Body of pancreas (tissue), 4 donors: ENCODE measurements around the gene ZFHX3. TPM values are rescaled to one million over a fixed set of nuclear protein-coding genes. Genes with fewer than 3 reads are reported as not detected.

Experiments used
- ATAC-seq: fragments of 150-250 bp; one replicate; pipeline ENCODE4 v1.9.1; 2016
- DNase-seq, 4 donors: peaks; one replicate each; pipeline ENCODE4 v3.0.0-alpha.2; 2019
- H3K27ac ChIP-seq, 4 donors: fragments of 200-600 bp; sonication (generic); 1 replicate in 3 of 4; 2 replicates in 1 of 4; pipeline versions ENCODE4 v1.5.1 to v1.6.1; 2016 to 2019; ENCODE audit warnings: mild to moderate bottlenecking in 1 of 4, mixed read lengths in 1 of 4, moderate library complexity in 1 of 4
- H3K27me3 ChIP-seq, 2 donors: fragments of 200-600 bp; sonication (generic); one replicate each; pipeline ENCODE4 v1.6.0; 2016; ENCODE audit warnings: mild to moderate bottlenecking in 1 of 2
- H3K36me3 ChIP-seq, 2 donors: fragments of 200-600 bp; sonication (generic); replicated peaks in 1 of 2; 2 replicates each; pipeline ENCODE4 v1.5.1; 2016; ENCODE audit warnings: low read depth in 2 of 2; ENCODE audit not compliant: insufficient read depth in 1 of 2
- H3K4me1 ChIP-seq: fragments of 200-600 bp; sonication (generic); one replicate; pipeline ENCODE4 v1.6.0; 2016
- H3K4me3 ChIP-seq, 2 donors: fragments of 200-600 bp; sonication (generic); 1 replicate in 1 of 2; 2 replicates in 1 of 2; pipeline ENCODE4 v1.5.1; 2016 to 2019
- H3K9me3 ChIP-seq, 3 donors: fragments of 200-600 bp; sonication (generic); 1 replicate in 2 of 3; 2 replicates in 1 of 3; pipeline ENCODE4 v1.5.1; 2016
- CTCF ChIP-seq, 7 experiments: fragments of 450-650 bp in 4 of 7; fragments of 200-600 bp in 3 of 7; sonication (generic) in 3 of 7; IDR thresholded peaks; one replicate each; pipeline ENCODE4 v1.5.1; 2016 to 2019; ENCODE audit warnings: antibody characterized with exemption in 7 of 7
- POLR2A ChIP-seq, 3 donors: fragments of 450-650 bp; IDR thresholded peaks; one replicate each; pipeline ENCODE4 v1.6.1; 2016; ENCODE audit warnings: antibody characterized with exemption in 3 of 3, mild to moderate bottlenecking in 2 of 3
- whole genome bisulfite sequencing, 2 donors: methylation state at CpG; one replicate each; pipeline ENCODE4 v1.1.5; 2017; 5-methylcytosine and 5-hydroxymethylcytosine counted together
- intact Hi-C: fragments of 100-400 bp; cut with DNase I; formaldehyde crosslinking; loops from one replicate; pipeline ENCODE4 v1.15.1; 2023
- total RNA-seq, 2 donors: library from RNA; depleted of rRNA; stranded (reverse); fragments of >200 nt; gene quantifications; one replicate each; pipeline ENCODE4 v1.1.0, GENCODE V29; 2016

Gene ZFHX3
- total RNA-seq, 2 donors from 2014 or later = 22.4 to 24.6 TPM

- Histone ChIP-seq H3K4me3 (no peak overlapping the region), H3K27ac (no peak overlapping the region), H3K27me3 (peaks cover 0 to 16% of the 10 kb centered on the region in 2 donors), H3K36me3 (no peaks in the 10 kb centered on the region), H3K4me1 (peaks cover 40% of the 10 kb centered on the region), H3K9me3 (no peaks in the 10 kb centered on the region)
- TF ChIP-seq CTCF (IDR thresholded peaks at IDR 0.05) = no peak
- peak in 1 of 3 donors; percentile 2 for TF ChIP-seq POLR2A (IDR thresholded peaks at IDR 0.05)
- intact Hi-C loops = no loop called here
- 16 to 27% methylated on average over 13 to 49 of the region's 49 CpGs for WGBS, 2 donors
- no peak for ATAC-seq
- no peak for DNase-seq
These were observed 18.5 kb upstream of the ZFHX3 start for GRCh38 chr16:73066331-73066926.

GRCh38 chr16:73065632-73066330 is 17.9 kb upstream of the ZFHX3 start:
- WGBS, 2 donors = 20 to 28% methylated on average over 32 to 43 of the region's 43 CpGs
- DNase-seq (peak in 1 of 4 donors; percentile 45), ATAC-seq (no peak)
- intact Hi-C loops = no loop called here
- no peak overlapping the region for H3K4me3 ChIP-seq
- no peaks in the 10 kb centered on the region for H3K36me3 ChIP-seq
- peaks cover 35% of the 10 kb centered on the region for H3K4me1 ChIP-seq
- TF ChIP-seq POLR2A (IDR thresholded peaks at IDR 0.05) (peak in 1 of 3 donors; percentile 9), CTCF (IDR thresholded peaks at IDR 0.05) (no peak)
- peaks cover 0 to 16% of the 10 kb centered on the region in 2 donors for H3K27me3 ChIP-seq
- H3K9me3 ChIP-seq = no peaks in the 10 kb centered on the region
- no peak overlapping the region for H3K27ac ChIP-seq

- Histone ChIP-seq H3K4me3 (no peak overlapping the region), H3K4me1 (peaks cover 33% of the 10 kb centered on the region), H3K36me3 (no peaks in the 10 kb centered on the region), H3K9me3 (no peaks in the 10 kb centered on the region), H3K27me3 (peaks cover 0 to 16% of the 10 kb centered on the region in 2 donors), H3K27ac (no peak overlapping the region)
- intact Hi-C loops = no loop called here
- no peak for DNase-seq
- ATAC-seq = no peak
- WGBS, 2 donors = 33 to 58% methylated on average over 20 to 24 of the region's 24 CpGs
- TF ChIP-seq CTCF (IDR thresholded peaks at IDR 0.05) = no peak
- no peak for TF ChIP-seq POLR2A (IDR thresholded peaks at IDR 0.05)
These were observed 17.1 kb upstream of the ZFHX3 start for GRCh38 chr16:73064994-73065545.

GRCh38 chr16:73064212-73064993 is 16.5 kb upstream of the ZFHX3 start:
- Histone ChIP-seq H3K27me3 (peaks cover 0 to 16% of the 10 kb centered on the region in 2 donors), H3K4me3 (no peak overlapping the region), H3K36me3 (no peaks in the 10 kb centered on the region), H3K27ac (no peak overlapping the region), H3K4me1 (peaks cover 38% of the 10 kb centered on the region), H3K9me3 (no peaks in the 10 kb centered on the region)
- DNase-seq = no peak
- ATAC-seq = no peak
- 38 to 54% methylated on average over 25 of the region's 25 CpGs for WGBS, 2 donors
- TF ChIP-seq POLR2A (IDR thresholded peaks at IDR 0.05) (no peak), CTCF (IDR thresholded peaks at IDR 0.05) (no peak)
- intact Hi-C loops = no loop called here
